HEK293 (cell line): ENCODE data around the gene CTDSP1.

Source experiments
- CTCF ChIA-PET: fragments of 350-600 bp; formaldehyde crosslinking; extraction: SDS; loops from one replicate; lab custom pipeline; 2021; ENCODE audit warnings: antibody characterized with exemption; lab: Yijun Ruan, JAX
- POLR2A ChIA-PET: fragments of 300-600 bp; formaldehyde crosslinking; extraction: SDS; loops from one replicate; lab custom pipeline; 2020; ENCODE audit warnings: antibody characterized with exemption, inconsistent platforms; lab: Yijun Ruan, JAX
- H3K27ac ChIP-seq: fragments of 200-500 bp; sonication (Bioruptor generic); 2 replicates; pipeline ENCODE4 v1.5.1; 2014; ENCODE audit warnings: low read depth, low read length, control low read depth, inconsistent platforms; ENCODE audit errors: extremely low read depth
- H3K36me3 ChIP-seq, 2 experiments: fragments of 200-500 bp in 1 of 2; sonication (Bioruptor generic) in 1 of 2; 1 replicate in 1 of 2; 2 replicates in 1 of 2; pipeline ENCODE4 v1.5.1; 2014 to 2017; ENCODE audit warnings: inconsistent platforms in 2 of 2, low read length in 2 of 2; ENCODE audit not compliant: control insufficient read depth in 2 of 2, insufficient read depth in 1 of 2
- H3K4me1 ChIP-seq: fragments of 200-500 bp; sonication (Bioruptor generic); 2 replicates; pipeline ENCODE4 v1.5.1; 2014; ENCODE audit warnings: mild to moderate bottlenecking, low read length, inconsistent platforms; ENCODE audit not compliant: control insufficient read depth, insufficient read depth
- H3K4me3 ChIP-seq: 2 replicates; pipeline ENCODE4 v1.5.1; 2011; ENCODE audit warnings: low read depth, mild to moderate bottlenecking, control low read depth, low read length, moderate library complexity
- H3K9me3 ChIP-seq: fragments of 200-500 bp; sonication (Bioruptor generic); 2 replicates; pipeline ENCODE4 v1.5.1; 2014; ENCODE audit warnings: low read depth, low read length, inconsistent platforms; ENCODE audit not compliant: control insufficient read depth, insufficient read depth
- HOXD13 ChIP-seq: sonication (generic); formaldehyde crosslinking; IDR thresholded peaks from 2 replicates; pipeline ENCODE4 v1.8.0; 2022; ENCODE audit warnings: missing genetic modification reagents, borderline replicate concordance
- SALL2 ChIP-seq: fragments of 450-650 bp; formaldehyde crosslinking; IDR thresholded peaks from 2 replicates; pipeline ENCODE4 v1.5.0; 2017; ENCODE audit warnings: missing biosample characterization, mild to moderate bottlenecking, missing genetic modification characterization, borderline replicate concordance
- SCRT1 ChIP-seq: fragments of 450-650 bp; formaldehyde crosslinking; IDR thresholded peaks from 2 replicates; pipeline ENCODE4 v1.5.1; 2016; ENCODE audit warnings: missing biosample characterization, missing genetic modification characterization, borderline replicate concordance
- SP2 ChIP-seq: fragments of 450-650 bp; formaldehyde crosslinking; IDR thresholded peaks from 2 replicates; pipeline ENCODE4 v1.5.1; 2016; ENCODE audit warnings: missing biosample characterization, missing genetic modification characterization
- SP3 ChIP-seq: fragments of 450-650 bp; formaldehyde crosslinking; IDR thresholded peaks from 2 replicates; pipeline ENCODE4 v1.5.1; 2016; ENCODE audit warnings: missing biosample characterization, missing genetic modification characterization
- ZBTB20 ChIP-seq: fragments of 450-650 bp; formaldehyde crosslinking; IDR thresholded peaks from 2 replicates; pipeline ENCODE4 v1.5.1; 2016; ENCODE audit warnings: missing biosample characterization, missing genetic modification characterization
- ZBTB21 ChIP-seq: fragments of 450-650 bp; formaldehyde crosslinking; IDR thresholded peaks from 2 replicates; pipeline ENCODE4 v1.5.1; 2017; ENCODE audit warnings: missing biosample characterization, missing genetic modification characterization
- ZFP3 ChIP-seq: fragments of 450-650 bp; formaldehyde crosslinking; IDR thresholded peaks from 2 replicates; pipeline ENCODE4 v1.5.1; 2016; ENCODE audit warnings: low read depth, missing biosample characterization, missing genetic modification characterization
- ZNF133 ChIP-seq: fragments of 450-650 bp; formaldehyde crosslinking; IDR thresholded peaks from 2 replicates; pipeline ENCODE4 v1.5.1; 2016; ENCODE audit warnings: missing biosample characterization, missing genetic modification characterization
- ZNF221 ChIP-seq: fragments of 450-650 bp; formaldehyde crosslinking; IDR thresholded peaks from 2 replicates; pipeline ENCODE4 v1.5.1; 2017; ENCODE audit warnings: missing biosample characterization, missing genetic modification characterization, borderline replicate concordance
- ZNF23 ChIP-seq: fragments of 450-650 bp; formaldehyde crosslinking; IDR thresholded peaks from 2 replicates; pipeline ENCODE4 v1.5.1; 2016; ENCODE audit warnings: missing biosample characterization, missing genetic modification characterization, borderline replicate concordance
- ZNF292 ChIP-seq: fragments of 450-650 bp; formaldehyde crosslinking; IDR thresholded peaks from 2 replicates; pipeline ENCODE4 v1.5.1; 2016; ENCODE audit warnings: low read depth, missing biosample characterization, missing genetic modification characterization, borderline replicate concordance
- ZNF398 ChIP-seq: fragments of 450-650 bp; formaldehyde crosslinking; IDR thresholded peaks from 2 replicates; pipeline ENCODE4 v1.5.1; 2017; ENCODE audit warnings: missing biosample characterization, missing genetic modification characterization
- ZNF510 ChIP-seq: fragments of 450-650 bp; formaldehyde crosslinking; IDR thresholded peaks from 2 replicates; pipeline ENCODE4 v1.5.1; 2018; ENCODE audit warnings: mild to moderate bottlenecking, missing genetic modification characterization, missing biosample characterization; ENCODE audit not compliant: insufficient replicate concordance
- ZNF513 ChIP-seq: fragments of 450-650 bp; IDR thresholded peaks from 2 replicates; pipeline ENCODE4 v1.5.1; 2018; ENCODE audit warnings: missing biosample characterization, missing genetic modification characterization
- ZNF514 ChIP-seq: fragments of 450-650 bp; formaldehyde crosslinking; IDR thresholded peaks from 2 replicates; pipeline ENCODE4 v1.5.1; 2016; ENCODE audit warnings: missing biosample characterization, missing genetic modification characterization
- ZNF555 ChIP-seq: fragments of 450-650 bp; formaldehyde crosslinking; conservative IDR thresholded peaks from 2 replicates; pipeline ENCODE4 v1.5.1; 2017; ENCODE audit warnings: missing biosample characterization, mild to moderate bottlenecking, missing genetic modification characterization, inconsistent platforms
- ZNF585B ChIP-seq: fragments of 450-650 bp; formaldehyde crosslinking; IDR thresholded peaks from 2 replicates; pipeline ENCODE4 v1.5.1; 2016; ENCODE audit warnings: missing biosample characterization, missing genetic modification characterization
- ZNF596 ChIP-seq: fragments of 450-650 bp; IDR thresholded peaks from 2 replicates; pipeline ENCODE4 v1.5.0; 2018; ENCODE audit warnings: missing biosample characterization, mild to moderate bottlenecking, missing genetic modification characterization, moderate library complexity
- ZNF626 ChIP-seq: fragments of 450-650 bp; sonication (Bioruptor Pico); formaldehyde crosslinking; IDR thresholded peaks from 2 replicates; pipeline ENCODE4 v1.5.1; 2018; ENCODE audit warnings: missing biosample characterization, missing genetic modification characterization, inconsistent platforms
- ZNF658 ChIP-seq: fragments of 450-650 bp; formaldehyde crosslinking; IDR thresholded peaks from 2 replicates; pipeline ENCODE4; 2016; ENCODE audit warnings: missing biosample characterization, missing genetic modification characterization
- ZNF670 ChIP-seq: fragments of 450-650 bp; formaldehyde crosslinking; IDR thresholded peaks from 2 replicates; pipeline ENCODE4 v1.5.1; 2016; ENCODE audit warnings: missing biosample characterization, missing genetic modification characterization, low read depth
- ZNF707 ChIP-seq: fragments of 450-650 bp; formaldehyde crosslinking; IDR thresholded peaks from 2 replicates; pipeline ENCODE4 v1.5.1; 2016; ENCODE audit warnings: missing biosample characterization, missing genetic modification characterization
- ZNF837 ChIP-seq: fragments of 450-650 bp; formaldehyde crosslinking; IDR thresholded peaks from 2 replicates; pipeline ENCODE4 v1.5.1; 2016; ENCODE audit warnings: missing biosample characterization, missing genetic modification characterization
- TF ChIP-seq, protein P1 (sequence below): fragments of 450-650 bp; formaldehyde crosslinking; IDR thresholded peaks from 2 replicates; pipeline ENCODE4 v1.5.1; 2016; ENCODE audit warnings: missing biosample characterization, missing genetic modification characterization
- TF ChIP-seq, protein P2 (sequence below): fragments of 450-650 bp; formaldehyde crosslinking; IDR thresholded peaks from 2 replicates; pipeline ENCODE4 v1.5.1; 2016; ENCODE audit warnings: missing biosample characterization, missing genetic modification characterization
- TF ChIP-seq, protein P3 (sequence below): fragments of 450-650 bp; formaldehyde crosslinking; IDR thresholded peaks from 2 replicates; pipeline ENCODE4 v1.5.1; 2016; ENCODE audit warnings: missing biosample characterization, missing genetic modification characterization

Gene CTDSP1

DNA sequence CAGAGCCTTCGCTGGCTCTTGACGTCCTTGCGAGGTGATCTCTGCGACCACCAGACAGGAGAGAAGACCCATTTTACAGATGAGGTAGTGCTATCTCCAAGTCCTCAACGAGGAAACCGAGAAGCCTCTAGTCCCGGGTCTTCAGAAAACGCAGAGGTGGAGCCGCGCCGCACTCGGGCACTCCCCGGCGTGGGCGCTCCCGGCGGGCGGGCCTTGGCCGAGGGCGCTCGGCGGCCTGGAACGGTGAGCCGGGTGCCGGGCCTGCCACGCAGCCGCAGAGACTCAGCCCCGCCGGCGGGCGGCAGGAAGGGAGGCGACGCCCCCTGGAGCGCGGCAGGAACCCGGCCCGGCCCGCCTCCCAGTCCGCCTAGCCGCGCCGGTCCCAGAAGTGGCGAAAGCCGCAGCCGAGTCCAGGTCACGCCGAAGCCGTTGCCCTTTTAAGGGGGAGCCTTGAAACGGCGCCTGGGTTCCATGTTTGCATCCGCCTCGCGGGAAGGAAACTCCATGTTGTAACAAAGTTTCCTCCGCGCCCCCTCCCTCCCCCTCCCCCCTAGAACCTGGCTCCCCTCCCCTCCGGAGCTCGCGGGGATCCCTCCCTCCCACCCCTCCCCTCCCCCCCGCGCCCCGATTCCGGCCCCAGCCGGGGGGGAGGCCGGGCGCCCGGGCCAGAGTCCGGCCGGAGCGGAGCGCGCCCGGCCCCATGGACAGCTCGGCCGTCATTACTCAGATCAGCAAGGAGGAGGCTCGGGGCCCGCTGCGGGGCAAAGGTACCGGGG lies at the start of gene CTDSP1:
TSS of gene CTDSP1 (plus strand) at position 478 of the 776 bp plus-strand sequence. CDS start at position 701, 223 bp downstream.
- ChIA-PET CTCF (no interaction called here), POLR2A (interaction anchor here (0.6 to 1.4 kb wide), 5 partner anchors 10 to 260 kb away, joined by 3 to 10 read pairs (median 4); partner anchors contain the start of genes AAMP, BCS1L, PNKD and ZNF142)
- Histone ChIP-seq H3K27ac (peak within 1 kb of the TSS; percentile 84), H3K4me1 (peaks cover 15% of the 10 kb centered on the region), H3K9me3 (no peaks in the 10 kb centered on the region), H3K36me3 (peaks cover 0 to 33% of the 10 kb centered on the region in 2 experiments; a peak in 1 of 3 replicates), H3K4me3 (peak within 1 kb of the TSS; percentile 80)
- TF ChIP-seq ZNF837 (tag by site-specific recombination) (no peak), ZNF658 (no peak), ZNF596 (tag by site-specific recombination) (0 out of 2 replicates have a peak, but pooled peaks have one; percentile 25), ZNF670 (tag by site-specific recombination) (no peak), ZNF514 (no peak), ZBTB21 (tag by site-specific recombination) (no peak), ZNF510 (tag by site-specific recombination) (no peak), SALL2 (tag by site-specific recombination) (no peak), ZNF585B (tag by site-specific recombination) (no peak), ZNF707 (tag by site-specific recombination) (no peak), ZNF221 (no peak), ZNF23 (tag by site-specific recombination) (no peak), ZNF513 (tag by site-specific recombination) (no peak), ZNF555 (tag by site-specific recombination) (no peak), ZNF626 (no peak), SCRT1 (tag by site-specific recombination) (no peak), SP2 (tag by site-specific recombination) (peak; percentile 67), ZNF133 (tag by site-specific recombination) (no peak), ZNF398 (tag by site-specific recombination) (peak; percentile 60), ZNF292 (tag by site-specific recombination) (no peak), HOXD13 (CRISPR knock-in tag) (peak; percentile 48; the same call in 1 of the 2 replicates), SP3 (tag by site-specific recombination) (peak; percentile 45; the same call in 1 of the 2 replicates), ZFP3 (tag by site-specific recombination) (no peak), ZBTB20 (peak; percentile 61; the same call in 1 of the 2 replicates)
- TF ChIP-seq, protein P1, sequence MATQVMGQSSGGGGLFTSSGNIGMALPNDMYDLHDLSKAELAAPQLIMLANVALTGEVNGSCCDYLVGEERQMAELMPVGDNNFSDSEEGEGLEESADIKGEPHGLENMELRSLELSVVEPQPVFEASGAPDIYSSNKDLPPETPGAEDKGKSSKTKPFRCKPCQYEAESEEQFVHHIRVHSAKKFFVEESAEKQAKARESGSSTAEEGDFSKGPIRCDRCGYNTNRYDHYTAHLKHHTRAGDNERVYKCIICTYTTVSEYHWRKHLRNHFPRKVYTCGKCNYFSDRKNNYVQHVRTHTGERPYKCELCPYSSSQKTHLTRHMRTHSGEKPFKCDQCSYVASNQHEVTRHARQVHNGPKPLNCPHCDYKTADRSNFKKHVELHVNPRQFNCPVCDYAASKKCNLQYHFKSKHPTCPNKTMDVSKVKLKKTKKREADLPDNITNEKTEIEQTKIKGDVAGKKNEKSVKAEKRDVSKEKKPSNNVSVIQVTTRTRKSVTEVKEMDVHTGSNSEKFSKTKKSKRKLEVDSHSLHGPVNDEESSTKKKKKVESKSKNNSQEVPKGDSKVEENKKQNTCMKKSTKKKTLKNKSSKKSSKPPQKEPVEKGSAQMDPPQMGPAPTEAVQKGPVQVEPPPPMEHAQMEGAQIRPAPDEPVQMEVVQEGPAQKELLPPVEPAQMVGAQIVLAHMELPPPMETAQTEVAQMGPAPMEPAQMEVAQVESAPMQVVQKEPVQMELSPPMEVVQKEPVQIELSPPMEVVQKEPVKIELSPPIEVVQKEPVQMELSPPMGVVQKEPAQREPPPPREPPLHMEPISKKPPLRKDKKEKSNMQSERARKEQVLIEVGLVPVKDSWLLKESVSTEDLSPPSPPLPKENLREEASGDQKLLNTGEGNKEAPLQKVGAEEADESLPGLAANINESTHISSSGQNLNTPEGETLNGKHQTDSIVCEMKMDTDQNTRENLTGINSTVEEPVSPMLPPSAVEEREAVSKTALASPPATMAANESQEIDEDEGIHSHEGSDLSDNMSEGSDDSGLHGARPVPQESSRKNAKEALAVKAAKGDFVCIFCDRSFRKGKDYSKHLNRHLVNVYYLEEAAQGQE (tag by site-specific recombination), result no peak
- TF ChIP-seq, protein P2, sequence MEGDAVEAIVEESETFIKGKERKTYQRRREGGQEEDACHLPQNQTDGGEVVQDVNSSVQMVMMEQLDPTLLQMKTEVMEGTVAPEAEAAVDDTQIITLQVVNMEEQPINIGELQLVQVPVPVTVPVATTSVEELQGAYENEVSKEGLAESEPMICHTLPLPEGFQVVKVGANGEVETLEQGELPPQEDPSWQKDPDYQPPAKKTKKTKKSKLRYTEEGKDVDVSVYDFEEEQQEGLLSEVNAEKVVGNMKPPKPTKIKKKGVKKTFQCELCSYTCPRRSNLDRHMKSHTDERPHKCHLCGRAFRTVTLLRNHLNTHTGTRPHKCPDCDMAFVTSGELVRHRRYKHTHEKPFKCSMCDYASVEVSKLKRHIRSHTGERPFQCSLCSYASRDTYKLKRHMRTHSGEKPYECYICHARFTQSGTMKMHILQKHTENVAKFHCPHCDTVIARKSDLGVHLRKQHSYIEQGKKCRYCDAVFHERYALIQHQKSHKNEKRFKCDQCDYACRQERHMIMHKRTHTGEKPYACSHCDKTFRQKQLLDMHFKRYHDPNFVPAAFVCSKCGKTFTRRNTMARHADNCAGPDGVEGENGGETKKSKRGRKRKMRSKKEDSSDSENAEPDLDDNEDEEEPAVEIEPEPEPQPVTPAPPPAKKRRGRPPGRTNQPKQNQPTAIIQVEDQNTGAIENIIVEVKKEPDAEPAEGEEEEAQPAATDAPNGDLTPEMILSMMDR (tag by site-specific recombination), result no peak
- TF ChIP-seq, protein P3, sequence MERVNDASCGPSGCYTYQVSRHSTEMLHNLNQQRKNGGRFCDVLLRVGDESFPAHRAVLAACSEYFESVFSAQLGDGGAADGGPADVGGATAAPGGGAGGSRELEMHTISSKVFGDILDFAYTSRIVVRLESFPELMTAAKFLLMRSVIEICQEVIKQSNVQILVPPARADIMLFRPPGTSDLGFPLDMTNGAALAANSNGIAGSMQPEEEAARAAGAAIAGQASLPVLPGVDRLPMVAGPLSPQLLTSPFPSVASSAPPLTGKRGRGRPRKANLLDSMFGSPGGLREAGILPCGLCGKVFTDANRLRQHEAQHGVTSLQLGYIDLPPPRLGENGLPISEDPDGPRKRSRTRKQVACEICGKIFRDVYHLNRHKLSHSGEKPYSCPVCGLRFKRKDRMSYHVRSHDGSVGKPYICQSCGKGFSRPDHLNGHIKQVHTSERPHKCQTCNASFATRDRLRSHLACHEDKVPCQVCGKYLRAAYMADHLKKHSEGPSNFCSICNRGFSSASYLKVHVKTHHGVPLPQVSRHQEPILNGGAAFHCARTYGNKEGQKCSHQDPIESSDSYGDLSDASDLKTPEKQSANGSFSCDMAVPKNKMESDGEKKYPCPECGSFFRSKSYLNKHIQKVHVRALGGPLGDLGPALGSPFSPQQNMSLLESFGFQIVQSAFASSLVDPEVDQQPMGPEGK (tag by site-specific recombination), result peak; percentile 63; the same call in 1 of the 2 replicates
